LHCN-M2 (cell line): ENCODE results near the gene DHRS4. TPM values are rescaled to one million over a fixed set of nuclear protein-coding genes. Genes with fewer than 3 reads are reported as not detected.
A peak's percentile ranks its signal among the peaks of the same experiment; 100 is the strongest.
"Not testable (repeated sequence)": the region's sequence is repeated elsewhere in the genome, so short reads cannot be mapped to it uniquely, and the experiment has no call there.

Experiments
- DNase-seq: peaks from one replicate; pipeline ENCODE4 v3.0.0-alpha.2; 2012; ENCODE audit warnings: low read depth
- total RNA-seq: library from RNA; depleted of rRNA; stranded (reverse); fragments of >200 nt; gene quantifications from 2 replicates; pipeline ENCODE4 v1.2.3, GENCODE V29; 2014

DHRS4 gene
- total RNA-seq, 1 experiment from 2014 or later: 50.6 TPM

DNA sequence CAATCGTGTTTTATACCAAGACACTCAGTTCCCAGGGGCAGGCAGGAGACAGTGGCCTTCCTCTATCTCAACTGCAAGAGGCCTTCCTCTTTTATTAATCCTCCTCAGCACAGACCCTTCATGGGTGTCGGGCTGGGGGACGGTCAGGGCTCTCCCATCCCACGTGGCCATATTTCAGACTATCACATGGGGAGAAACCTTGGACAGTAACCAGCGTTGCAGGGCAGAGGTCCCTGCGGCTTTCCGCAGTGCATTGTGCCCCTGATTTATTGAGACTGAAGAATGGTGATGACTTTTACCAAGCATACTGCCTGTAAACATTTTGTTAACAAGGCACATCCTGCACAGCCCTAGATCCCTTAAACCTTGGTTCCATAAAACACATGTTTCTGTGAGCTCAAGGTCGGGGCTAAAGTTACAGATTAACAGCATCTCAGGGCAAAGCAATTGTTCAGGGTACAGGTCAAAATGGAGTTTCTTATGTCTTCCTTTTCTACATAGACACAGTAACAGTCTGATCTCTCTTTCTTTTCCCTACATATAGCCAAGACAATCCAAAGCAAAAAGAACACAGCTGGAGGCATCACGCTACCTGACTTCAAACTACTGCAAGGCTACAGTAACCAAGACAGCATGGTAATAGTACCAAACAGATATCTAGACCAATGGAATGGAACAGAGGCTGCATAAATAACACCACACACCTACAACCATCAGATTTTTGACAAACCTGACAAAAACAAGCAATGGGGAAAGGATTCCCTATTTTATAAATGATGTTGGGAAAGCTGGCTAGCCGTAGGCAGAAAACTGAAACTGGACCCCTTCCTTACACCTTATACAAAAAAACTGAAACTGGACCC lies 28.6 kb downstream of the DHRS4 start:
- DNase-seq: not testable (repeated sequence)

DNA sequence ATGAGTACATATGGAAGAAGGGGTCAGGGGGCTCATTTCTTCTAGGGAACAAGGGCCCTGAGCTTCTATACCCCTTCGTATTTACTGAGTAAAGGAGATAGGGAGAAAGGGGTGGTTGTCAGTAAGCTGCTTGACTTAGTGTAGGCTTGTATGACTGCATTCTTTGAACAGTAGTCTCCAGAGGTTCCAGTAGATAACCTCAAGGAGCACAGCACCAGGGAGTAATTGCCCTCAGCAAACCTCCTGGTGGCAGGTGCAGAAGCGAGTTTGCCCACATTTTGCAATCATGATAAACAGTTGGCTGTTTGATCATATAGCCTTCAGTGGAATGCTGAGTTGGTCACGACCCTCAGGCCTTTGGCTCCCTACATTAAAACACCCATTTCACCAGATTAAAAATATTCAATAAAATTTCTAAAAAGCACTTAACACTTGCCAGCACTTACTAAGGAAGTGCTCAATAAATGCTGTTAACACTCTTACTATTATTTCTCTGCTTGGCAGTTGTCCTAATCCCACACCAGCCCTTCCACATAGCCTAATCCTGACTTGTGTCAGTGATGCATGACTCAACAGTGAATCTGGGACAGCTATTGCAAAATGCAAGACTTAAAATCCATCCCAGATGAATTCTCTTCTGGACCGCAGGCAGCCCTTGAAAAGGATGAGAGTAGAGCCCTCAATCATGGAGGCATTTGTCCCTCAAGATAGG lies 31.5 kb downstream of the DHRS4 start:
- peak; percentile 89 for DNase-seq

DNA sequence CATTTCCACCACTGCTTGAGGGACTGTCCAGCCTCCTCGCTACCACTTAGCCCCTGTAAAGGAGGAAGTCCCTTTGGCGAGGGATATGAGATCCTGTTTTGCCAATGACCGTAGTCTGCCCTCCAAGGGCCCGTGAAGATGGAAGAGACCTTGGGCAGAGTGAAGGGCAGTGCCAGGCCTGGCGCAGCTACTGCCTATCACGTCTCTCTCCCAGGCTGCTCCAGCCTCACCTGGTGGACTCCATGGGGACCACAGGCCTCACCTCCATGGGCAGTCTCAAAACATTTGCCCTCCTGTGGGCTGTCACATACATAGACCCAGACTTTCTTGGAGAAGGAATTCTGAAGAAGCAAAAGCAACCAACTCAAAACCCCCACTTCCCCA lies 34.6 kb downstream of the DHRS4 start:
- DNase-seq: not testable (repeated sequence)

DNA sequence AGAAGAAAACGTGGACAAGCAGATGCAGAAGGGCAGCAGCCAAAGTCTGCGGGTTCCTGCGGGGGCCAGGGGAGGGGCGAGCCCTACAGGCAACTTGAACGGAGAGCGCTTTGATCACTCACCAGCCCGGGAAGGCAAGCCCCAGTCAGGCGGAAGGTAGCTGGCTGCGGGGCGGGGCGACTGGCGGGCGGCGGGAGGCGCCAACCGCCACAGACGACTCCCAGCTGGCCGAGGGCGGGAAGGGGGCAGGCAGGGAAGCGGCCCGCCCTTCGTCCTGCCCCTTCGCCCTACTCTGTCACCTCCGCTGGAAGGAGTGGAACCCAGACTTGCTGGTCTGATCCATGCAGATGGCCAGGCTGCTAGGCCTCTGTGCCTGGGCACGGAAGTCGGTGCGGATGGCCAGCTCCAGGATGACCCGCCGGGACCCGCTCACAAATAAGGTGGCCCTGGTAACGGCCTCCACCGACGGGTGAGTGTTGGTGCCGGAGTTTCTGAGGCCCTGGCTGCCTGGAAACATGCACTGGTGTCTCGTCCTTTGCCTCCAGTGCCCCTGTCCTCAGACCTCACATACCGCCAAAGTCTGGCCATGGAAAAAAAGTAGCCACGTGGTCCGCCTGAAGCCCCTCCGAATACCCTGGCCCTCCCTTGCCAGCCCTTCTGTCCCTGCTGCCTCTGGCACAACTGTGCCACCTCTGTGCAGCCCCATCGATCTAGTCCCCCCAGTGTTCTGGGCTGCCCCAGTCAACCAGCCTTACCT lies 35.2 kb downstream of the DHRS4 start, which contains the start of gene DHRS4L2:
DHRS4L2 (plus strand) TSS at position 323 of the 757 bp plus-strand sequence; CDS start at position 342, 19 bp downstream.
- peak; percentile 63 for DNase-seq

DNA sequence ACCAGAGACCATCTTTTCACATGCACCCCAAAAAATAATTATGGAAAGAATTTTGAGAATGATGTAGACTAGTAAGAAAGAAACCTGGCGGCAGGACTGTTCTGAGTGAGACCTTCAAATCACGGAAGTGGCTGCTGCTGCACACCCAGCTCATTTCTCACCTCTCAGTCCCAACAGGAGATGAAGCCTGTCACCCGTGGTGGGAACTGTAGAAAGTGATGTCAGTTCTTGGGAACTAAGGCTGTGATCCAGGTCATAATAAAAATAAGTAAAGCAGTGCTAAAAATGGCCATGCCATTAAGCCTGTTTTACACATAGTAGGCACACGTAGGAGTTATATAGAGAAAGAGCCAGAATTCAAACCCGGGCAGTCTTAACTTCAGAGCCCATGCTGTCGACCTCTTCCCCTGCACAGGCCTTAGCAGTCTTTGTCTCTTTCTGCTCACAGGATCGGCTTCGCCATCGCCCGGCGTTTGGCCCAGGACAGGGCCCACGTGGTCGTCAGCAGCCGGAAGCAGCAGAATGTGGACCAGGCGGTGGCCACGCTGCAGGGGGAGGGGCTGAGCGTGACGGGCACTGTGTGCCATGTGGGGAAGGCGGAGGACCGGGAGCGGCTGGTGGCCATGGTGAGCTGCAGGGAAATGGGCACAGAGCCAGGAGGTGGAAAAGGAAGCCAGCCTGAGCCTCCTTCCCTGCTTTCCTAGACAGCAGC lies 36.3 kb downstream of the DHRS4 start:
- not testable (repeated sequence) for DNase-seq

DNA sequence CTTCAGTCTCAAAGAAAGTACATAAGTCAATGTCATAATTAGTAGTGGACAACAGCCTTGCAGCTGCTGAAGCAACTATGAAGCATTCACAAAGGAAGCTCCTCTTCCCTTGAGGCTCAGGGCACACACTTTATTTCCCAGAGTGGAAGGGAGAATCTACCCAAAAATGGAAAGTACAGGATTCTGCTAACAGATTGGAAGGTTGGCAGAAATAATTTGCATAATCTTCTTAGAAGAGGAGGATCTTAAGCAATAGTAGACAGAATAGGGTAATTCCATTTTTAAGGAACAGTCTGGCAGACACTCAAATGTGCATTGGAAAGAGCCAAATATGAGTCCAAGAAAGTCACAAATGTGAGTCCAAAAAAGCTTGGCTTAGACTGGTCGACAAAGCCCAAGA lies 37.4 kb downstream of the DHRS4 start:
- not testable (repeated sequence) for DNase-seq

GRCh38 chr14:23993042-23993441 lies 39.5 kb downstream of the DHRS4 start:
- not testable (repeated sequence) for DNase-seq

DNA sequence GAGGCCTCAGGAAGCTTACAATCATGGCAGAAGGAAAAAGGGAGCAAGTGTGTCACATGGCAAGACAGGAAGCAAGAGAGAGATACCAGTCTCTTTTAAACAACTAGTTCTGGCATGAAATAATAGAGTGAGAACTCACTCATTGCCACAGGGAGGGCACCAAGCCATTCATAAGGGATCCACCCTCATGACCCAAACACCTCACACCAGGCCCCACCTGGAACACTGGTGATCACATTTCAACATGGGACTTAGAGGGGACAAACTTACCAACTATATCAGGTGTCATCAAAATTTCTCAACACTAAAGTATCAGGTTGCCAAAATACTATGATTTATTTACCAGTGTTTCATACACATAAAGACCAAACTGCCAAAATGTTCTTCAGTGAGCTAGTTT lies 42.4 kb downstream of the DHRS4 start:
- not testable (repeated sequence) for DNase-seq

DNA sequence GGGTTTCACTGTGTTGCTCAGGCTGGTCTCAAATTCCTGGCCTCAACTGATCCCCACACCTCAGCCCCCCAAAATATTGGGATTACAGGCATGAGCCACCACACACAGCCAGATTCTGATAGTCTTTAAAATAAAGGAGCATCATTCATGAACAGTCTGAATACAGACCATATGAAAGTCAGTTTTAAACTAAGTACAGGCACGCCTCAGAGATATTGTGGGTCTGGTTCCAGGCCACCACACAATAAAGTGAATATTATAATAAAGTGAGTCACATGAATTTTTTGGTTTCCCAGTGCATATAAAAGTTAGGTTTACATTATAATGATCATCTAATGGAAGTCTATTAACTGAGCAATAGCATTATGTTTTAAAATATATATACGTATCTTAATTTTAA lies 43.3 kb downstream of the DHRS4 start:
- not testable (repeated sequence) for DNase-seq

DNA sequence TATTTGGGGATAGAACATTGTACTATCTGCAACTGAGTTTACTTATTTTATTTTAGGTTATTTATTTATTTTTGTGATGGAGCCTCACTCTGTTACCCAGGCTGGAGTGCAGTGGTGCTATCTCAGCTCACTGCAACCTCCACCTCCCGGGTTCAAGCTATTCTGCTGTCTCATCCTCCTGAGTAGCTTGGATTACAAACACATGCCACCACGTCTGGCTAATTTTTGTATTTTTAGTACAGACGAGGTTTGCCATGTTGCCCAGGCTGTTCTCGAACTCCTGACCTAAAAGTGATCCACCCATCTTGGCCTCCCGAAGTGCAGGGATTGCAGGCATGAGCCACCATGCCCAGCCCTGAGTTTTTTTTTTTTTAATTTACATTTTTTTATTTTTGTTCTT lies 46.1 kb downstream of the DHRS4 start:
- not testable (repeated sequence) for DNase-seq

DNA sequence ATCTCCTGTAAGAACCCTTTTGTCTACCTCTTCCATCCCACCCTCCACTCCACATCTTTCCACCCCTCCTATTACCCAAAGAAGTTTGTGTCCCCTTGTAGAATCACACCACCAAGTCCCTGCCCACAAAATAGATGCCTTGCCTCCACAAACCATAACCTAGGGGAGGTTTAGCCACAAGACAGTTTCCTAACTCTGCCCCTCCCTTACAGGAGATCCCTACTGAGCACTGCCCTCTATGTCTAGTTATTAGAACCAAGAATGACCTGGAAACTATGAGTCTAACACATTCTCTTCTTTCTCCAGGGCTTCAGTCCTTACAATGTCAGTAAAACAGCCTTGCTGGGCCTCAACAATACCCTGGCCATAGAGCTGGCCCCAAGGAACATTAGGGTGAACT lies 47.5 kb downstream of the DHRS4 start:
- not testable (repeated sequence) for DNase-seq

GRCh38 chr14:24001679-24002078 lies 48.1 kb downstream of the DHRS4 start:
- DNase-seq: not testable (repeated sequence)

- DNase-seq: not testable (repeated sequence)
These were observed 52.9 kb downstream of the DHRS4 start for GRCh38 chr14:24006471-24006816.

- not testable (repeated sequence) for DNase-seq
These were observed 53.5 kb downstream of the DHRS4 start for GRCh38 chr14:24006817-24007652.

GRCh38 chr14:24011051-24011450 lies 57.5 kb downstream of the DHRS4 start:
- DNase-seq: no peak

GRCh38 chr14:24012726-24013273 lies 59.2 kb downstream of the DHRS4 start:
- DNase-seq: not testable (repeated sequence)

DNA sequence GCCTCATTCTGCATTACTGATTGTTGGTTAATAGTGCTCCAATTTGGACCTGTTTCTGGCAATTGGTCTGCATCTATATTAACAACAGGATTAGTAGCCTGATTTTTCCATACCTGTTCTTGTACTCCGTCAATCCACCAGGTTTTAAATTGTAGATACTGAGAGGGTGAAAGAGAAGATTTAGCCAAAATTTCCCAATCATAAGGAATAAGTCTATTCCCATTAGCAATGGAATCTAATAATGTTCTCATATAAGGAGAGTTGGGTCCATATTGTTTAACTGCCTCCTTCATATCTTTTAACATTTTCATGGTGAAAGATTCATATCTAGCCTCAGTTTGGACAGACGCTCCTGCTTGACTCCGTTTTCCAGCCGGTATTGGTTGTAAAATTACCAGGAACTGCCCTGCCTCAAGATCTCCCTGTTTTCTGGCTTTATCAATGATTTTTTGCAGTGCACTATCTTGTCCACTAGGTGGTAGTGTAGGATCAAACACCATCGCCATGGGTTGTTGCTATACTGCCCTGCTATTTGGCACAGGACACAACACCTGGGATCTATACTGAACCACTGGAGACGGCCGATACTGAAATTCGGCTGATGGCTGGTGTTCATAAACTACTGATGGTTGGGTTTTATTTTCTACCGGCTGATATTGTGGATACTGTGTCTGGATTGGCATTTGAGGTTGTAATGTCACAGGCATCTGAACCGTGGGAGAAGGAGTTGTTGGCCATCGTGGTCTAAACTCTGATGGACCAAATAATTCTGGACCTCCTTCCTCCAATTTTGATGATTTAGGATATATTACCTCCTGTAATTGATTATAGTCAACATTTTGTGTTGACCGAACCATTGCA lies 60.3 kb downstream of the DHRS4 start:
- peak; percentile 68 for DNase-seq

GRCh38 chr14:24015745-24016144 lies 62.2 kb downstream of the DHRS4 start:
- not testable (repeated sequence) for DNase-seq
